Ramos (cell line): ENCODE measurements around the gene IRAK1BP1.

ENCODE experiments used
- in situ Hi-C: fragments of 300-500 bp; cut with MboI; formaldehyde crosslinking; loops from one replicate; pipeline ENCODE4 v1.14.3; 2022; ENCODE audit warnings: low sequenced_read_pairs; ENCODE audit not compliant: unreplicated experiment

The IRAK1BP1 gene, protein sequence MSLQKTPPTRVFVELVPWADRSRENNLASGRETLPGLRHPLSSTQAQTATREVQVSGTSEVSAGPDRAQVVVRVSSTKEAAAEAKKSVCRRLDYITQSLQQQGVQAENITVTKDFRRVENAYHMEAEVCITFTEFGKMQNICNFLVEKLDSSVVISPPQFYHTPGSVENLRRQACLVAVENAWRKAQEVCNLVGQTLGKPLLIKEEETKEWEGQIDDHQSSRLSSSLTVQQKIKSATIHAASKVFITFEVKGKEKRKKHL

DNA sequence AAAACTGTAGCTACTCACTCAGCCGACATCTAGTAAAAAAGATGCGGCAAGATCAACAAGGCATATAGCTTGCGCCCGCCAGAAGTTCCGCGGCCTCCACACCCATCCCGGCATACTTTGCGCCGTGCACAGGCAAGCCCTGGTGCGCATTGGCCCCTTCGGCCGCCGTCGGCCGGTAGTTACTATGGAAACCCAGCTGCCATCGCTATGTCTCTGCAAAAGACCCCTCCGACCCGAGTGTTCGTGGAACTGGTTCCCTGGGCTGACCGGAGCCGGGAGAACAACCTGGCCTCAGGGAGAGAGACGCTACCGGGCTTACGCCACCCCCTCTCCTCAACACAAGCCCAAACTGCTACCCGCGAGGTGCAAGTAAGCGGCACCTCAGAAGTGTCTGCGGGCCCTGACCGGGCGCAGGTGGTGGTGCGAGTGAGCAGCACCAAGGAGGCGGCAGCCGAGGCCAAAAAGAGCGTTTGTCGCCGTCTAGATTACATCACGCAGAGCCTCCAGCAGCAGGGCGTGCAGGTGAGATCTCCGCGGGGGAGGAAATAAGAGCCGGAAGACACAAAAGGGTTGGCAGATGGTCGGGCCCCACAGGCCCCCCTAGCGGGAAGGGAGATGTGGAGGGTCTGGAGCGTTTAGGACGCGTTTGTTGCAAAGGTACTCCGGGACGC is at the start of gene IRAK1BP1:
Gene IRAK1BP1, plus strand, starts transcription at position 182 of the 671 bp plus-strand sequence. Its CDS starts 26 bp downstream, at position 208.
- in situ Hi-C loops = loop anchor here (25.0 kb wide), 1 partner anchor 370 kb away; the partner anchor contains the start of gene HMGN3

- in situ Hi-C loops = no loop called here
These were observed 43.3 kb upstream of the IRAK1BP1 start for GRCh38 chr6:78824045-78824444.

- in situ Hi-C loops = no loop called here
These were observed 37.9 kb upstream of the IRAK1BP1 start for GRCh38 chr6:78829407-78829806.

DNA sequence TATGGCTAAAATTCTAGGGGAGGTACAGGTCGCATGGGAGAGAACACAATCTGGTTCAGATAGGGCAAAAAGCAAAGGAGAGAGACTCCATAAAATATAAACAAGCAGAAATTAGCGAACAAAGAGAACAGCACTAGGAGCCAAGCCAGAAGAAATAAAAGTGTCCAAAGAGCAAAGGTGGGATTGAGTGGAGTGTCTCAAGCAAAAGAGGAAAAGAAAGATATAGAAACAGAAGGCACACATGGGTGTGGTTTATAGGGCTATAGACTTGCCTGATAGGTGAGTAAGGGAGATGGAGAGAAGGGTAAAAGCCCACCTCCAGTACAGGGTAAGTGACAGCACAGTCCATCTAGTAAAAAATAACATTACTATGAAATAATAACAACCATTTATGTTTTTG is 36.5 kb upstream of the IRAK1BP1 start:
- in situ Hi-C loops = no loop called here

DNA sequence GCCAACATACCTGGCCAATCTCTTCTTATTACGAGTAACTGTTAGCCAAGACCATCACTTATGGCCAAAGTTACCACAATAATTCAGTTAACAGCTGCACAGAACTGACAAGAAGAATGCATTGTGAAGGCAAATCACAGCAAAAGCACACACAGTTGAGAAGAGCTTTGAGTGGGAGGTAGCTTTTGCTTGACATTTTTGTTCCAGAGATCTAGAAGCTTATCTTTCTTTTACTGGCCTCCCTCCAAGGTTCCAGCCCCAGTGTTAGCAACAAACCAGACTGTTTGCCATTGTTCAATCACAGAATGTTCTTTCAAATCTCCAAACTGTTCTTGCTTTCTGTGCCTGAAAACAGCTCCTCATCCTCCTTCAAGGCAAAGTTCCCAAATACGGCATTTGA is 35.9 kb upstream of the IRAK1BP1 start:
- in situ Hi-C loops = no loop called here

DNA sequence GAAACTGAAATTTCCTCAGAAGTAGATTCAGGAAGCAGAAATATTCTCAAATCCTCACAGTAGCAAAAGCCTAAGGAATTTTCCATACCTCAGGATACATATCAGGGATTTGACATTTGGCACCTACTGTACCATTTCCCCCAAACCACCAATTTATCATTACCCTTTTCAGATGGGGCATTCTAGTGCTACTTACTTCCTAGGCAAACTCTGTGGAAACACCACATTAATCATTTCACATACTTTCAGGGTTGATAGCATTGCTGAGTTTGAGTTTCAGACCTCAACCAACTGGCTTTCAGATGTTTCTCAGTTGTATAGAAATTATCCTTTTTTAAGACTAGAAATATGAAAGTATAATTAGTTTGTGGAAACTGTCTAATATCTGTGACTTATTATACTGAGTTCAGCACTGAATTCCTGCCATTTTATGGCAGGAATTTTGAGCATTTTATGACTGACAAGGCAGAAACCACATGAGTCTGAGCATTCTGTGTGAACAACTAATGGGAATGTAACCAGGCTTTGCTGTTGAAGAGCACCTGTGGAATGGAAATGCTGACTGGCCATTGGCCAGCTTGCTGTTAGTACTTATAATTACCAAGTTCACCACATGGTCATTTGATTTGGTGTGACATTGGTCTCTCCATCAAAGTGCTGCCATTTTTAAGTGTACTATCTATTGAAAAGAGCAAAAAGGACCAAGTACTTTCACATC is 35.1 kb upstream of the IRAK1BP1 start:
- in situ Hi-C loops = no loop called here

- in situ Hi-C loops = no loop called here
These were observed 31.5 kb upstream of the IRAK1BP1 start for GRCh38 chr6:78835817-78836216.

- in situ Hi-C loops = no loop called here
These were observed 30.8 kb upstream of the IRAK1BP1 start for GRCh38 chr6:78836598-78836997.

- in situ Hi-C loops = no loop called here
These were observed 26.2 kb upstream of the IRAK1BP1 start for GRCh38 chr6:78841111-78841510.

DNA sequence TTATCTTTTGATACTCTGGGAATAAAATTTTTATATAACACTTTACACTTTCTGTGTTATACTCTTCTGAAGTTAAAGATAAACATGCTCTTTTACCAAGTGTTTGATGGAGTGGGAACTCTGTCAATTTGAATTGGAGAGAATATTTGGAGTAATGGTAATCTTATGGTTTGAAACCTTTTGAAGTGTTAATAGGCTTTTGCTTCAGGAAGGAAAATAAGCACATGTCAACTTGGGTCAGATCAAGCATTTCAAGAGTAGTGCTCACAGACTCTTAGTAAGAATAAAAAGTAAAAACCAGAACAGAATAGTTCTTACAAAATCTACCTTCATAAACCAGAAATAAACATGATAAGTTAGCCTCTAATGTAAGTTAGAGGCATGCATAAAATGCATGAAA is 24.4 kb upstream of the IRAK1BP1 start:
- in situ Hi-C loops = no loop called here

- in situ Hi-C loops = no loop called here
These were observed 22.5 kb upstream of the IRAK1BP1 start for GRCh38 chr6:78844899-78845298.

- in situ Hi-C loops = no loop called here
These were observed 21.8 kb upstream of the IRAK1BP1 start for GRCh38 chr6:78845567-78845966.

- in situ Hi-C loops = loop anchor here (25.0 kb wide), 1 partner anchor 387 kb away; the partner anchor contains the start of gene HMGN3
These were observed 16.7 kb upstream of the IRAK1BP1 start for GRCh38 chr6:78850621-78851020.

DNA sequence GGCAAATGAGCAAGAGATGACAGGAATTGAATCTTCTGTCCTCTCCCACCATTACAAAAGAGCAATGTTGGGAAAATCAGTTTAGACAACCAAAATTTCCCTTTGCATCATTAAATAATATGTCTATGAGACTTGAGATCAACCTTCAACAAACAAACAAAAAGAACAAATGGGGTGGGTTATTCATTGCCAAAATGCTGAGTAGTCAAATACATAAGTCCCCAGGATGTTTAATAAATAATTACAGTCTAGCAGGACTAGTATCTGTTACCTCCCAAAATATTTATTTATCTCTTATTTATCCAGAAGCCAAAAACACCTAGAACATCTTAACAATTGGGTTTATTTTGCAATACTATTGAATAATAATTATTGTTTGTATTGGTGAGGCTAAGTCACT is 16.2 kb upstream of the IRAK1BP1 start:
- in situ Hi-C loops = loop anchor here (25.0 kb wide), 1 partner anchor 386 kb away; the partner anchor contains the start of gene HMGN3

DNA sequence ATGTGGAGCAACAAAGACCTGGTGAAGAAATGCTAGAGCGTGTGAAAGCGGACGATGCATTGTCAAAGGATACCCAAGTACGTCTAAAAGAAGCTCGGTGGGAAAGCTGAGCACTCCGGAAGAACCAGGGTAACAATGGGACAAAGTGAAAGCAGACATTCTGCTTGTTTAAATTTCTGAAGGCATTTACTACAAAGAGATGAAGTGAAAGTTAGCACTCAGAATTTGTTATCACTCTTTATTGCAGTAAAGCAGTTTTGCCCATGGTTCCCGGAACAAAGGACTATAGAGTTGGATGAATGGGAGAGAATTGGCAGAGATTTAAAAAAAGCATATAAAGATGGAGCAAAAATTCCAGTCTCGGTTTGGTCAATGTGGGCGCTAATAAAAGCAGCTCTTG is 12.8 kb upstream of the IRAK1BP1 start:
- in situ Hi-C loops = loop anchor here (25.0 kb wide), 1 partner anchor 383 kb away; the partner anchor contains the start of gene HMGN3

- in situ Hi-C loops = loop anchor here (25.0 kb wide), 1 partner anchor 379 kb away; the partner anchor contains the start of gene HMGN3
These were observed 8.9 kb upstream of the IRAK1BP1 start for GRCh38 chr6:78858339-78858938.

GRCh38 chr6:78861509-78861908 is 5.8 kb upstream of the IRAK1BP1 start:
- in situ Hi-C loops = loop anchor here (25.0 kb wide), 1 partner anchor 376 kb away; the partner anchor contains the start of gene HMGN3

DNA sequence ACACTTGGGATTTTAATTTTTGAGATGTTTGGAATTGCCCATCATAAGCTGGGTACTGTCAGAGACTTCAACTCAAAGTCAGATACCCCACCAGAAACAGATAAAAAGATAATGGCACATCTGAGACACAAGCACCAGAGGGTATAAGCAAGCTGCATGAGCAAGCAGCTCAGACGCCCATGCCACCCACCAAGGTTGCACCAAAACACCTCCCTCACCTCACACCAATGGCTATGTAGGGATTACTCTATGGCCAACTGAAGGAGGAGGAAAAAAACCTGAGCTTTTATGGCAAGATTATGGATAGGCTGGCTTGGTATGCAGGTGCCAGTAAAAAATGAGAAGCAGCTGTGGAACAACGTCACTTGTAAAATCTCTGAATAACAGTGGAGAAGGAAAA is 3.8 kb upstream of the IRAK1BP1 start:
- in situ Hi-C loops = loop anchor here (25.0 kb wide), 1 partner anchor 374 kb away; the partner anchor contains the start of gene HMGN3

DNA sequence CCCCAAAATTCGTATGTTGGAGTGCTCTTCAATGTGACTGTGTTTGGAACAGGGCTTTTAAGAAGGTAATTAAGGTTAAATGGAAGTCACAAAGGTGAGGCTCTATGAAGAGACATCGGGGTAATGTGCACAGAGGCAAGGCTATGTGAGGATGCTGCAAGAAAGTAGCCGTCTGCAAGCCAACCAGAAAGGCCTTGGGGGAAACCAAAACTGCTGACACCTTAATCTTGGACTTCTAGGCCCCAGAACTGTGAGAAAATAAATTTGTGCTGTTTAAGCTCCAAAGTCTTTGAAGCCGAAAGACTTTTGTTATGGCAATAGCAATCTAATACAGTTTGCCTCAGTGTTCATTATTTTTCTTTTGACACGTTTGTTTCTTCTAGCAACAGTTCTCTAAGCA is 2.4 kb upstream of the IRAK1BP1 start:
- in situ Hi-C loops = loop anchor here (25.0 kb wide), 1 partner anchor 372 kb away; the partner anchor contains the start of gene HMGN3

DNA sequence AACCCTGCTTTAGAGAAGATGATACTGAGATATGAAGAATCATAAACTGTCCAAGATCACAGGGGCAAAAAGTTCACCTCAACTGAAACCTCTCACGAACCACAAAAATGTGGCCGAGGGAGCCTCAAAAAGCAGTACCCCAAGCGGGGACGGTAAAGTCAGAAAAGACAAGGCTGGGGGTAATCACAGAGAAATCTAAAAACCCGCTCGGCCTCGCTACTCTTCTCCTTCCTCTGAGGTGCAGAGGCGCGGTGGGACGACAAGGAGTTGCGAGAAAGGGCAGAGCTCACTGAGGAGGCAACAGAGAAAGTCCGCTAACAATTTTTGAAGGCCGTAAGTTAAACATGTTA is 356 bp upstream of the IRAK1BP1 start:
- in situ Hi-C loops = loop anchor here (25.0 kb wide), 1 partner anchor 370 kb away; the partner anchor contains the start of gene HMGN3
